ES-I3 (cell line): ENCODE measurements around the gene TSPAN10.

Experiments
- H3K36me3 ChIP-seq: 2 replicates; pipeline ENCODE4 v1.6.1; 2013; ENCODE audit warnings: mild to moderate bottlenecking, low read length, control low read depth, moderate library complexity; ENCODE audit not compliant: insufficient read depth
- H3K4me1 ChIP-seq: 2 replicates; pipeline ENCODE4 v1.6.1; 2013; ENCODE audit warnings: mild to moderate bottlenecking, control low read depth, low read length; ENCODE audit not compliant: insufficient read depth
- H3K9ac ChIP-seq: 2 replicates; pipeline ENCODE4 v1.6.1; 2013; ENCODE audit warnings: low read depth, mild to moderate bottlenecking, low read length, moderate library complexity
- H3K9me3 ChIP-seq: 2 replicates; pipeline ENCODE4 v1.6.1; 2013; ENCODE audit warnings: mild to moderate bottlenecking, low read length, moderate library complexity; ENCODE audit not compliant: control insufficient read depth, insufficient read depth

Gene TSPAN10

GRCh38 chr17:81636505-81637288 is at the start of gene TSPAN10, which contains the start of gene NPLOC4:
Gene TSPAN10, plus strand, starts transcription at chr17:81637196. Its CDS starts 5,217 bp downstream, at chr17:81642413.
Gene NPLOC4, minus strand, starts transcription at chr17:81637112. Its CDS starts 182 bp downstream, at chr17:81636930.
- Histone ChIP-seq H3K4me1 (peaks cover 3% of the 10 kb centered on the region; the same call in 1 of the 2 replicates), H3K9me3 (no peaks in the 10 kb centered on the region), H3K36me3 (no peaks in the 10 kb centered on the region; the same call in 1 of the 2 replicates), H3K9ac (peak within 1 kb of the TSS; percentile 92)

DNA sequence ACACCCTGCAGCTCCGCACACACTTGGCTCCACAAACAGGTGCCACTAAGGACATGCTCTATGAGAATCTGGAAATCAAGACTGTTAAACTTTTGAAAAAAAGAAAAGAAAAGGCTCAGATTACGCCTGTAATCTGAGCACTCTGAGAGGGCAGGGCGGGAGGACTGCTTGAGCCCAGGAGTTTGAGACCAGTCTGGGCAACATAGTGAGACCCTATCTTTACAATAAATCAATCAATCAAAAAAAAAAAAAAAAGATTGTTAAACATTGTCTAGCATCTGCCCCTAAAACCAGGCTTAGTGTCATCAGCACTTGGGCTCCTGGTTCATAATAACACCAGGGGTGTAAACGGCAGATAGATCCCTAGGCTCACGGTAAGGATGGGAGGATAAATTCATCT is 47.4 kb upstream of the TSPAN10 start:
- H3K9ac ChIP-seq, result no peak overlapping the region
- H3K9me3 ChIP-seq, result no peaks in the 10 kb centered on the region; the same call in 1 of the 2 replicates
- peaks cover 5% of the 10 kb centered on the region; the same call in 1 of the 2 replicates for H3K4me1 ChIP-seq
- H3K36me3 ChIP-seq, result peaks cover 58% of the 10 kb centered on the region

- peaks cover 5% of the 10 kb centered on the region; the same call in 1 of the 2 replicates for H3K4me1 ChIP-seq
- no peaks in the 10 kb centered on the region; the same call in 1 of the 2 replicates for H3K9me3 ChIP-seq
- H3K9ac ChIP-seq, result no peak overlapping the region
- peaks cover 64% of the 10 kb centered on the region for H3K36me3 ChIP-seq
Observed at GRCh38 chr17:81590121-81590520, 46.9 kb upstream of the TSPAN10 start.

- Histone ChIP-seq H3K9ac (no peak overlapping the region), H3K4me1 (no peaks in the 10 kb centered on the region), H3K36me3 (peaks cover 62% of the 10 kb centered on the region), H3K9me3 (no peaks in the 10 kb centered on the region)
Observed at GRCh38 chr17:81591971-81592370, 45.0 kb upstream of the TSPAN10 start.

GRCh38 chr17:81593105-81593871 is 43.7 kb upstream of the TSPAN10 start:
- H3K36me3 ChIP-seq, result peaks cover 65% of the 10 kb centered on the region
- H3K4me1 ChIP-seq, result no peaks in the 10 kb centered on the region
- H3K9ac ChIP-seq, result no peak overlapping the region
- no peaks in the 10 kb centered on the region for H3K9me3 ChIP-seq

GRCh38 chr17:81599719-81600486 is 37.1 kb upstream of the TSPAN10 start:
- no peak overlapping the region for H3K9ac ChIP-seq
- no peaks in the 10 kb centered on the region for H3K4me1 ChIP-seq
- H3K9me3 ChIP-seq, result no peaks in the 10 kb centered on the region
- H3K36me3 ChIP-seq, result peaks cover 60% of the 10 kb centered on the region

- Histone ChIP-seq H3K4me1 (no peaks in the 10 kb centered on the region), H3K9me3 (no peaks in the 10 kb centered on the region), H3K9ac (no peak overlapping the region), H3K36me3 (peaks cover 57% of the 10 kb centered on the region)
Observed at GRCh38 chr17:81601525-81602120, 35.4 kb upstream of the TSPAN10 start.

DNA sequence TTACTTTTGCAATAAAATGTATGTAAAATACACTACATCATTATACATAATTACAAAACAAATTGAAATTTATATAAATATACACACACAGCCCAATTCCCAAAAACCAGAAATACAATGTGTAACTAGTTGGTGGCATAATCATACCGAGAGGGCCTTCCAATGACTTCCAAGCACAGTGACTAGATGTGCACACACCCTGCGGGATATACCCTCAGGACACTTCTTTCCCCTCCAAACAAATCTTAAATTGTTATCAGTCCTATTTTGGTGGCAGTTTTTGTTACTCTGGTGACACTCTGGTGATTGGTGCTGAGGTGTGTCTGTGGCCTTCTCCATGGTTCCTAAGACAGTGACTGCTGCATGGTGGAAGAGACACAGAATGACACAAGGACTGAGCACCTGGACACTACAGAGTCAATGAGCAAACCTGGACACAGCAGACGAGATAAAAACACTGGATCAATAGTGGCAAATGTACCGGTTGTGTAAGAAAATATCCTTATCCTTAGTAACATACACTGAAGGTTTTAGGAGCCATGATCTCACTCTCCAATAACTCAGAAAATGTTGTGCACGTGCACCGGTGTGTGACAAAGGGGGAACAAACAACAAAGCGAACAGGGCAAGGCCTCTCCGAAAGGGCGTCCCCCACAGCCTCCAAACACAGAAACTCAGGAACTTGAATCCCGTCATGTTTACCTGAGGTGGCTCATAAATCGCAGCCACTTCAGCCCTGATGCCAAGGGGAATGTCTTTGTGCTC is 33.0 kb upstream of the TSPAN10 start:
- Histone ChIP-seq H3K9ac (no peak overlapping the region), H3K4me1 (no peaks in the 10 kb centered on the region), H3K36me3 (peaks cover 59% of the 10 kb centered on the region), H3K9me3 (no peaks in the 10 kb centered on the region)

DNA sequence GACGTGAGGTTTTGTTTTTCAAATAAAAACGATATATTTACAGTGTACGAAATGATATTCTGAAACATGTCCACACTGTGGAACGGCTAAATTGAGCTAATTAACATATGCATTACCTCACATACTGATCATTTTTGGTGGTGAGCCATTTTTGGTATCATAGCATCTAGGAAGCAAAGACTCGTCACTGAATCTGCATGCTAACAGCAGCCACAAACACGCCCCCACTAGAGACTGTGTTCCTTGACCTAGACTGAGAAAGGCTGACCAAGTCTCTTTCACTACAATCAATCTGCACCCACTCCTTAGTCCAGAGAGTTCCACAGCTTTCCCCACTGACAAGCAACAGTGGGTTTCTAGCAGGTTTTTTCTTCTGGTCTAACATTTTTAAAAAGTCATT is 29.6 kb upstream of the TSPAN10 start:
- Histone ChIP-seq H3K36me3 (peaks cover 54% of the 10 kb centered on the region), H3K9me3 (no peaks in the 10 kb centered on the region), H3K4me1 (no peaks in the 10 kb centered on the region), H3K9ac (no peak overlapping the region)

- no peak overlapping the region for H3K9ac ChIP-seq
Observed at GRCh38 chr17:81608082-81608481, 28.9 kb upstream of the TSPAN10 start.

DNA sequence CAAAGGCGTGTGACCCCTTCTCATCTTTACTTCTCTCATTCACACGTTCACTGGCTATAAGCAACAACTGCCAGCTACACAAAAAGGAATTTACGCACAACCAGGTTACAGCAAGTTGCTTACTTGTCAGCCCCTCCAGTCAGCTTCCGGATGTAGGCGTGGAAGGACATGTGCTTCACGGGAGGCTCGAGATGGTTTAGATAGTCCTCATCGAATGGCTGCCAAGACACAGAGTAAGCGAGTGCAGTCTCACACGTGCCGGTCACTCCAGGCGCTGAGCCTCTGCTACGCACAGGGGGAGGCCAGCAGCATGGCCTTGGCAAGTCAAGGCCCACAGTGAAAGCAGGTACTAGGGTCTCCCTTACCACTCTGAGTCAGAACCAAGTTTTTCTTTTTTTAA is 28.4 kb upstream of the TSPAN10 start:
- Histone ChIP-seq H3K36me3 (peaks cover 58% of the 10 kb centered on the region), H3K9me3 (no peaks in the 10 kb centered on the region), H3K4me1 (no peaks in the 10 kb centered on the region), H3K9ac (no peak overlapping the region)

More at GRCh38 chr17:81608082-81608481, 28.9 kb upstream of the TSPAN10 start:
- H3K9me3 ChIP-seq, result no peaks in the 10 kb centered on the region
- peaks cover 55% of the 10 kb centered on the region for H3K36me3 ChIP-seq
- H3K4me1 ChIP-seq, result no peaks in the 10 kb centered on the region

DNA sequence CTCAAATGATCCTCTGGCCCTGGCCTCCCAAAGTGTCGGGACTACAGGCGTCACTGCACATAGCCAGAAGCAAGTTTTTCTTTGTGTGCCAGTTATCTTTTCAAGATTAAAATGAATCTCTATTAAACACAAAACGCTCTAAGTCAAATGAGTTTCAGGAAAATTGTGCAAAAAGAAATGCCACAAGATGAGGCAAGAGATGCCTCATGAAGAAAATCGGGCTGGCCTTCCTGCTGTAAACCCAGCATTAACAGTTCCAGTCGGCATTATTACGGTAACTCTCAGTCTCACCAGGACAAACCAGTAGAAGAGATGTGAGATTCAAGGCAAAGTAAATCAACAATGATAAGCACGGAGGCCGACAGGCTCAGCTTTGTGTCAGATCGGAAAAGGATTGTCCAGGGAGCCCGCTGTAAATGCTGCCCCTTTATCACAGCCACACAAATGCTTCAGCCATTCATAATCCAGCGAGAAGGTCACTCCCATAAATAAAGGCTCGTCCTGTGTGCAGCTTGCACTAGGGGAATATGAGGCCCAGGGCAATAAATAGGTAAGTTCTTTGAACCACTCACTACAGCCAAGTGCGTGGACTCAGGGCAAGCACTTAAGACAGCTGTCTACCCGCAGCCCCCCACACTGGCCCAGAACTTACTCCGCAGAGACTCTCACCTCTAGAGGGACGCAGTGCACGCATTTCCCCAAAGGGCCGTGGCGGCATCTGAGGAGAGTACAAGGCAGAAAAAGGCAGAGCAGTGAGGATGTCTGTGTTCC is 27.3 kb upstream of the TSPAN10 start:
- Histone ChIP-seq H3K36me3 (peaks cover 58% of the 10 kb centered on the region), H3K4me1 (no peaks in the 10 kb centered on the region), H3K9me3 (no peaks in the 10 kb centered on the region), H3K9ac (no peak overlapping the region)
